Activated T-helper 2 cell treated with anti-CD3 and anti-CD28 coated beads, Interferon-gamma antibody, Interleukin-2, Interleukin-4, amounts not matched to agents 10 μg/mL and 5 μg/mL and 100 μg/mL, durations not matched to agents 14 hours and 24 hours and 36 hours (primary cell): Measurements from ENCODE around the gene IGSF23. TPM values are rescaled to one million over a fixed set of nuclear protein-coding genes. Genes with fewer than 3 reads are reported as not detected.
"Not testable (repeated sequence)": the region's sequence is repeated elsewhere in the genome, so short reads cannot be mapped to it uniquely, and the experiment has no call there.

Experiments used
- DNase-seq: peaks from one replicate; pipeline ENCODE4 v3.0.0; 2021; ENCODE audit warnings: low spot score
- H3K27ac Mint-ChIP-seq: one replicate; pipeline ENCODE4 v1.8.0; 2021; ENCODE audit warnings: mixed read lengths
- H3K27me3 Mint-ChIP-seq: one replicate; pipeline ENCODE4 v1.8.0; 2021; ENCODE audit warnings: low read depth, mixed read lengths
- H3K36me3 Mint-ChIP-seq: one replicate; pipeline ENCODE4 v1.8.0; 2021; ENCODE audit warnings: low read depth, mixed read lengths
- H3K4me1 Mint-ChIP-seq: one replicate; pipeline ENCODE4 v1.8.0; 2021; ENCODE audit warnings: low read depth, mixed read lengths
- H3K4me3 Mint-ChIP-seq: one replicate; pipeline ENCODE4 v1.8.0; 2021; ENCODE audit warnings: low read depth, mild to moderate bottlenecking, moderate library complexity, mixed read lengths
- H3K9me3 Mint-ChIP-seq: one replicate; pipeline ENCODE4 v1.8.0; 2021; ENCODE audit warnings: mixed read lengths
- intact Hi-C: fragments of 100-400 bp; cut with micrococcal nuclease; formaldehyde crosslinking; loops from one replicate; pipeline ENCODE4 v1.15.1; 2023
- total RNA-seq: library from RNA; stranded (reverse); gene quantifications from 2 replicates; pipeline ENCODE4 v1.2.3, GENCODE V29; 2022

IGSF23 gene
- total RNA-seq, 1 donor from 2014 or later = not detected

GRCh38 chr19:44624840-44625354, 11.5 kb downstream of the IGSF23 start:
- no peak overlapping the region for H3K4me3 Mint-ChIP-seq
- H3K27ac Mint-ChIP-seq = no peak overlapping the region
- H3K27me3 Mint-ChIP-seq = no peaks in the 10 kb centered on the region
- DNase-seq = no peak
- no peaks in the 10 kb centered on the region for H3K36me3 Mint-ChIP-seq
- H3K4me1 Mint-ChIP-seq = no peaks in the 10 kb centered on the region
- intact Hi-C loops = no loop called here
- H3K9me3 Mint-ChIP-seq = no peaks in the 10 kb centered on the region

GRCh38 chr19:44625637-44626036, 12.3 kb downstream of the IGSF23 start:
- H3K27ac Mint-ChIP-seq, H3K36me3 Mint-ChIP-seq, intact Hi-C loops, H3K27me3 Mint-ChIP-seq, H3K4me1 Mint-ChIP-seq, H3K9me3 Mint-ChIP-seq, DNase-seq, H3K4me3 Mint-ChIP-seq: not testable (repeated sequence)

DNA sequence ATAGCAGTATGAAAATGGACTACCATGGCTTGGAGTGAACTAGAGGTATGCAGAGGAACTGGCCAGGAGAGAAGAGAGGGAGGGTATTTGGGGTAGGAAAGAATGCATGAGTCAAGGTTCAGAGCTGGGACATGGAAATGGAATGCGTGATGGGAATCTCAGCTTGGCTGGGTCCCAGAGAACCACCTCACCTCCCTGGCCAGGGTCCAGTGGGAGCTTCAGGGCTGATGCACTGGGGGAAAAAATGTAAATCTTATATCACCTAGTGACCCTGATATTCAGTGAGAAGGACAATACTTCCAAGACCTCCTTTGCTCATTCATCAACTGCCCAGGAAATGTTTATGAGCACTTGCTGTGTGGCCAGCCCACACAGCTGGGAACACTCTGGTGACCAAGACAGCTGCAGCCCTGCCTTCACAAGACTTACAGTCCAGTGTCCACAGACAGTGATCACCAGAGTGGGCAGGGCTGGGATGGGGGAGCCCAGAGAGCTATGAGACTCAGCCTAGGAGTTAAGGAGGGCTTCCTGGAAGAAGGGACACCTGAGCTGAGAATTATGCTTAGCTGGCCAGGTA, 12.8 kb downstream of the IGSF23 start:
- intact Hi-C loops = no loop called here
- Mint-ChIP-seq H3K36me3 (no peaks in the 10 kb centered on the region), H3K27ac (no peak overlapping the region), H3K4me1 (no peaks in the 10 kb centered on the region), H3K4me3 (no peak overlapping the region), H3K9me3 (no peaks in the 10 kb centered on the region), H3K27me3 (no peaks in the 10 kb centered on the region)
- no peak for DNase-seq

GRCh38 chr19:44627631-44628030, 14.3 kb downstream of the IGSF23 start:
- DNase-seq = no peak
- Mint-ChIP-seq H3K27me3 (no peaks in the 10 kb centered on the region), H3K4me3 (no peak overlapping the region), H3K36me3 (no peaks in the 10 kb centered on the region), H3K27ac (no peak overlapping the region), H3K4me1 (no peaks in the 10 kb centered on the region), H3K9me3 (peaks cover 4% of the 10 kb centered on the region)
- intact Hi-C loops = no loop called here

DNA sequence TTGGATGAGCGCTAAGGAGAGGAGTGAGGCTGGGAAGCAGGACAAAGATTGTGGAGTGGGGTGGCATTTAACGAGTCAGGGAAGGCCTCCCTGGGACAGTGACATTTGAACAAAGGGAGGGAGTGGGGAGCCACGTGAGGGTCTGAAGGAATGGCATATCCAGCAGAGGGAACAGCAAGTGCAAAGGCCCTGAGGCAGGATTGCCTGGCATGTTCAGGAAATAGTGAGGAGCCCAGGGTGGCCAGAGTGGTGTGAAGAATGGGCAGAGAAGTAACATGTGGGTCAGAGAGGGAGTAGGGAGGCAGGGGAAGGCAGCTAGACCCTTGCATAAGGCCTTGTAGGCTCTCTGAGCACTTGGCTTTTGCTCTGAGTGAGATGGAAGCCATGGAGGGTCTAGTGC, 15.4 kb downstream of the IGSF23 start:
- no peak overlapping the region for H3K27ac Mint-ChIP-seq
- no peak overlapping the region for H3K4me3 Mint-ChIP-seq
- DNase-seq = no peak
- intact Hi-C loops = no loop called here
- no peaks in the 10 kb centered on the region for H3K27me3 Mint-ChIP-seq
- no peaks in the 10 kb centered on the region for H3K4me1 Mint-ChIP-seq
- H3K36me3 Mint-ChIP-seq = no peaks in the 10 kb centered on the region
- peaks cover 4% of the 10 kb centered on the region for H3K9me3 Mint-ChIP-seq

- H3K36me3 Mint-ChIP-seq, H3K27ac Mint-ChIP-seq, intact Hi-C loops, DNase-seq, H3K9me3 Mint-ChIP-seq, H3K4me3 Mint-ChIP-seq, H3K27me3 Mint-ChIP-seq, H3K4me1 Mint-ChIP-seq: not testable (repeated sequence)
Measured at GRCh38 chr19:44631611-44632010, 18.2 kb downstream of the IGSF23 start.

DNA sequence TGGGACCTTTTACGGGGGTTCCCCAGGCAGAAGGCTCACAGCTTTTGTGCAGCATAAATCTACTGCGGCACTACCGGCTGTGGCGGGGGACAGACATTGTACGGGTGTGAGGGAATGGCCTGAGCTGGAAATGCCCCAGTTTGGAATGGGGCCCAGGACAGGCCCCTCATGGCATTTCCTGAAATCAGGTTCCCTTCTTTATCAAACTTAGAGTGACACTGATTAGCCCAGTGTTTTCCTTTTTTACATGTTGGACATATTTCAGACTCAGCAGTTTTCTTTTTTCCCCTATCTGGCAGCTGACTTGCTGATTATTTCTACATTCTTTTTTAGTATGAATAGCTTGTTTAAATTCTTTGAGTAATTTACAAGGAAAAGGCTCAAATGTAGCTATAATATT, 20.7 kb downstream of the IGSF23 start:
- H3K36me3 Mint-ChIP-seq, H3K9me3 Mint-ChIP-seq, intact Hi-C loops, H3K27me3 Mint-ChIP-seq, DNase-seq, H3K4me3 Mint-ChIP-seq, H3K4me1 Mint-ChIP-seq, H3K27ac Mint-ChIP-seq: not testable (repeated sequence)

GRCh38 chr19:44634785-44635184, 21.4 kb downstream of the IGSF23 start:
- no peaks in the 10 kb centered on the region for H3K36me3 Mint-ChIP-seq
- H3K4me3 Mint-ChIP-seq = no peak overlapping the region
- no peak overlapping the region for H3K27ac Mint-ChIP-seq
- H3K4me1 Mint-ChIP-seq = no peaks in the 10 kb centered on the region
- intact Hi-C loops = no loop called here
- no peak for DNase-seq
- H3K9me3 Mint-ChIP-seq = peaks cover 8% of the 10 kb centered on the region
- peaks cover 5% of the 10 kb centered on the region for H3K27me3 Mint-ChIP-seq

DNA sequence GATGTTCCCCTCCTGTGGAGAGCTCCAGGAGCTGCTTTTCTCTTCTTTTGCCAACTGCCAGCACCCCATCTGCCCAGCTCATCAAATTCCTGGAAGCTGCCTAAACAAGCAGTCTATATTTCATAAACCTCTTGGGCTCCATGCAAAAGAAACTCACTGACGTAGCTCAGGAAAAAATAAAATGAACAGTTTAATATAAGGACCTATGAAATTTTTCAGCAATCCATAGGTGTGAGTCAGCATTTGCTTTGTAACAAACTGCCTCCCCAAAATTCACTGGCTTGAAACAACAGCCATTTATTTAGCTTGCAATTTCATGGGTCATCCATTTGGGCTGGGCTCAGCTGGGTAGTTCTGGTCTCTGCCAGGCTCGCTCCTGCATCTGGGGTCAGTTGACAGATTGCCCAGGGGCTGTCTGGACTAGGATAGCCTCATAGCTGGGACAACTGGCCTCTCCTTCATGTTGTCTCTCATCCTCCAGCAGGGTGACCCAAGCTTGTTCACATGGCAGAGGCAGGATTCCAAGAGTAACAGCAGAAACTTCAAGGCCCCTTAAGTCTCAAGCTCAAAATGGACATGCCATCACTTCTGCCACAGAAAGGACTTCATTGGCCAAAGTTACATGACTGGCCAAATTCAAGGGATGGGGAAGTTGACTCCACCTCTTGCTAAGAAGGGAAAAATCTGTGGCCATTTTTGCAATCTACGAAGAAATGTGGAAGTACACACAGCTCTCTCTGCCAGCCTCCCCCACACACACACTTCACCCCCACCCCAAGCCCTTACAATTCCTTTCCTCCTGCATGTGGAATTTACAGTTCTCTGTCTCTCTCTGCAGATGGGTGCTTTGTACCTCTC, 22.4 kb downstream of the IGSF23 start:
- H3K27ac Mint-ChIP-seq = no peak overlapping the region
- peaks cover 5% of the 10 kb centered on the region for H3K27me3 Mint-ChIP-seq
- DNase-seq = no peak
- H3K4me3 Mint-ChIP-seq = no peak overlapping the region
- H3K9me3 Mint-ChIP-seq = peaks cover 8% of the 10 kb centered on the region
- H3K4me1 Mint-ChIP-seq = no peaks in the 10 kb centered on the region
- intact Hi-C loops = no loop called here
- no peaks in the 10 kb centered on the region for H3K36me3 Mint-ChIP-seq

- intact Hi-C loops = no loop called here
- H3K27me3 Mint-ChIP-seq = peaks cover 11% of the 10 kb centered on the region
- no peak overlapping the region for H3K4me3 Mint-ChIP-seq
- no peak for DNase-seq
- H3K27ac Mint-ChIP-seq = no peak overlapping the region
- H3K9me3 Mint-ChIP-seq = peaks cover 8% of the 10 kb centered on the region
- no peaks in the 10 kb centered on the region for H3K36me3 Mint-ChIP-seq
- H3K4me1 Mint-ChIP-seq = no peaks in the 10 kb centered on the region
Measured at GRCh38 chr19:44636439-44637389, 23.4 kb downstream of the IGSF23 start.

DNA sequence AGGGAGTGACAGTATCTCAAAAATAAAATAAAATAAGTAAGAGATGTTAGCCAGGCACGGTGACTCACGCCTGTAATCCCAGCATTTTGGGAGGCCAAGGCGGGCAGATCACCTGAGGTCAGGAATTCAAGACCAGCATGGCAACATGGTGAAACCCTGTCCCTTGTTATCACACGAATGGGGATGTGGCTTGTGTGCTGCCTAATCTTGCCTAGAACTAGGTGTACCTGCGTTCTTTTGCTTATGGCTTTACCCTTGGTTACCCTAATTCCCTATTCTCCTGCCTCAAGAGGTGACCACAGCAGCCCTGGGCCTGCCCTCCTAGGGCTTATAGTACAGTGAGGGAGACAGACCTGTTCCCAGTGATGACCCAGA, 24.0 kb downstream of the IGSF23 start:
- H3K27me3 Mint-ChIP-seq = peaks cover 12% of the 10 kb centered on the region
- intact Hi-C loops = no loop called here
- no peak overlapping the region for H3K4me3 Mint-ChIP-seq
- peaks cover 4% of the 10 kb centered on the region for H3K9me3 Mint-ChIP-seq
- DNase-seq = no peak
- no peaks in the 10 kb centered on the region for H3K4me1 Mint-ChIP-seq
- no peak overlapping the region for H3K27ac Mint-ChIP-seq
- no peaks in the 10 kb centered on the region for H3K36me3 Mint-ChIP-seq

DNA sequence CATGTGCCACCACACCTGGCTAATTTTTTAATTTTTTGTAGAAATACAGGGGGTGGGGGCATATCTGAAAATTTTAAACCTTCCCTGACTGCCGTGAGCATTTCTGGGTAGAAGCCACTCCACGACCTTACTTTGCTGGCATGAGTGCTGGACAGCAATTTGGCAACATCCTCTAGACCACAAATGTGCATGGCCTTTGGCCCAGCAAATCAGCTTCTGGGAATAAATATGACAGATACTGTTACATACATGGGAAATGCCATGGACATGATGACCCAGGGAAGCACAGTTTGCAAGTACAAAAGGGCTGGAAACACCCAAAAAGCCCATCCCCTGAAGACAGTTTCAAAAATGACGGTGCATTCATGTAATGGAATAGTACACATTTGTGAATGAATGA, 27.2 kb downstream of the IGSF23 start:
- DNase-seq = no peak
- H3K9me3 Mint-ChIP-seq = no peaks in the 10 kb centered on the region
- no peaks in the 10 kb centered on the region for H3K36me3 Mint-ChIP-seq
- no peaks in the 10 kb centered on the region for H3K4me1 Mint-ChIP-seq
- H3K27me3 Mint-ChIP-seq = peaks cover 8% of the 10 kb centered on the region
- H3K4me3 Mint-ChIP-seq = no peak overlapping the region
- intact Hi-C loops = no loop called here
- H3K27ac Mint-ChIP-seq = no peak overlapping the region
